Astrocyte (in vitro differentiated cells and primary cell): ENCODE data around the gene TCF7. TPM values are rescaled to one million over a fixed set of nuclear protein-coding genes. Genes with fewer than 3 reads are reported as not detected.

Source experiments
- DNase-seq: peaks from one replicate; pipeline ENCODE4 v3.0.0-alpha.2; 2010; ENCODE audit warnings: low read depth
- FAIRE-seq: peaks from 2 replicates; lab custom pipeline; 2011; peaks lifted over from hg19 to GRCh38; lab: Jason Lieb, UNC
- H2AFZ ChIP-seq: 2 replicates; pipeline ENCODE4 v1.6.0; 2012; ENCODE audit warnings: low read depth, low read length, inconsistent platforms
- H3K27ac ChIP-seq: 2 replicates; pipeline ENCODE4 v1.5.1; 2011; ENCODE audit warnings: low read depth, low read length, inconsistent platforms
- H3K27me3 ChIP-seq: 2 replicates; pipeline ENCODE4 v1.6.0; 2011; ENCODE audit warnings: low read length, inconsistent platforms; ENCODE audit not compliant: insufficient read depth
- H3K36me3 ChIP-seq: 2 replicates; pipeline ENCODE4 v1.5.1; 2011; ENCODE audit warnings: low read length, inconsistent platforms; ENCODE audit not compliant: insufficient read depth
- H3K4me1 ChIP-seq: 2 replicates; pipeline ENCODE4 v1.5.1; 2011; ENCODE audit warnings: low read length, inconsistent platforms; ENCODE audit not compliant: insufficient read depth
- H3K4me2 ChIP-seq: 2 replicates; pipeline ENCODE4 v1.6.0; 2012; ENCODE audit warnings: low read length, inconsistent platforms
- H3K4me3 ChIP-seq: 2 replicates; pipeline ENCODE4 v1.5.1; 2011; ENCODE audit warnings: low read depth, mild to moderate bottlenecking, low read length, inconsistent platforms; ENCODE audit not compliant: insufficient read depth
- H3K79me2 ChIP-seq: 2 replicates; pipeline ENCODE4 v1.6.0; 2012; ENCODE audit warnings: mild to moderate bottlenecking, low read length, inconsistent platforms; ENCODE audit not compliant: insufficient read depth
- H3K9ac ChIP-seq: 2 replicates; pipeline ENCODE4 v1.6.0; 2012; ENCODE audit warnings: mild to moderate bottlenecking, low read length, inconsistent platforms
- H3K9me3 ChIP-seq: 2 replicates; pipeline ENCODE4 v1.5.1; 2012; ENCODE audit warnings: low read depth, mild to moderate bottlenecking, low read length, inconsistent platforms; ENCODE audit not compliant: insufficient read depth
- H4K20me1 ChIP-seq: 2 replicates; pipeline ENCODE4 v1.6.0; 2012; ENCODE audit warnings: low read length, inconsistent platforms; ENCODE audit not compliant: insufficient read depth
- H3K27ac Mint-ChIP-seq: one replicate; pipeline ENCODE4 v1.8.0; 2021; ENCODE audit warnings: mild to moderate bottlenecking, mixed read lengths; ENCODE audit not compliant: unreplicated experiment
- H3K27me3 Mint-ChIP-seq: one replicate; pipeline ENCODE4 v1.8.0; 2021; ENCODE audit warnings: low read depth, mixed read lengths; ENCODE audit not compliant: unreplicated experiment
- H3K36me3 Mint-ChIP-seq: one replicate; pipeline ENCODE4 v1.8.0; 2021; ENCODE audit warnings: low read depth, mixed read lengths; ENCODE audit not compliant: unreplicated experiment
- H3K4me1 Mint-ChIP-seq: one replicate; pipeline ENCODE4 v1.8.0; 2021; ENCODE audit warnings: low read depth, mixed read lengths; ENCODE audit not compliant: unreplicated experiment
- H3K4me3 Mint-ChIP-seq: one replicate; pipeline ENCODE4 v1.8.0; 2021; ENCODE audit warnings: mild to moderate bottlenecking, moderate library complexity, mixed read lengths; ENCODE audit not compliant: unreplicated experiment
- H3K9me3 Mint-ChIP-seq: one replicate; pipeline ENCODE4 v1.8.0; 2021; ENCODE audit warnings: mild to moderate bottlenecking, mixed read lengths; ENCODE audit not compliant: unreplicated experiment
- CTCF ChIP-seq: IDR thresholded peaks from 2 replicates; pipeline ENCODE4 v1.5.1; 2011; ENCODE audit warnings: low read depth, mild to moderate bottlenecking, inconsistent platforms, low read length, moderate library complexity; ENCODE audit not compliant: insufficient read depth
- EZH2 ChIP-seq: IDR thresholded peaks from 2 replicates; pipeline ENCODE4 v1.6.1; 2012; ENCODE audit warnings: mild to moderate bottlenecking, low read length, inconsistent platforms; ENCODE audit not compliant: insufficient read depth
- total RNA-seq: library from RNA; stranded (reverse); gene quantifications from 2 replicates; pipeline ENCODE4 v1.2.1, GENCODE V29; 2021

TCF7 gene
- total RNA-seq, 1 donor from 2014 or later, result 2.6 TPM

GRCh38 chr5:134141331-134142050 lies 27.0 kb downstream of the TCF7 start:
- Histone ChIP-seq H4K20me1 (peaks cover 93% of the 10 kb centered on the region), H3K9me3 (no peaks in the 10 kb centered on the region), H3K9ac (no peak overlapping the region), H3K79me2 (peaks cover 54% of the 10 kb centered on the region), H3K4me2 (no peak overlapping the region), H3K27ac (no peak overlapping the region), H3K4me1 (peaks cover 18% of the 10 kb centered on the region), H2AFZ (no peak overlapping the region), H3K36me3 (peaks cover 24% of the 10 kb centered on the region), H3K27me3 (no peaks in the 10 kb centered on the region), H3K4me3 (no peak overlapping the region)
- FAIRE-seq (no peak), DNase-seq (no peak)
- Mint-ChIP-seq H3K4me1 (peaks cover 17% of the 10 kb centered on the region), H3K27ac (no peak overlapping the region), H3K9me3 (no peaks in the 10 kb centered on the region), H3K4me3 (no peak overlapping the region), H3K36me3 (peaks cover 3% of the 10 kb centered on the region), H3K27me3 (no peaks in the 10 kb centered on the region)
- TF ChIP-seq CTCF (no peak), EZH2 (no peak)

GRCh38 chr5:134142052-134142451 lies 27.6 kb downstream of the TCF7 start:
- TF ChIP-seq CTCF, result no peak
- no peak for TF ChIP-seq EZH2
- DNase-seq (no peak), FAIRE-seq (no peak)
- H4K20me1 ChIP-seq, result peaks cover 93% of the 10 kb centered on the region
- no peaks in the 10 kb centered on the region for H3K9me3 Mint-ChIP-seq
- no peak overlapping the region for H3K4me3 Mint-ChIP-seq
- H3K4me2 ChIP-seq, result no peak overlapping the region
- peaks cover 55% of the 10 kb centered on the region for H3K79me2 ChIP-seq
- peaks cover 5% of the 10 kb centered on the region for H3K36me3 Mint-ChIP-seq
- H3K4me1 Mint-ChIP-seq, result peaks cover 19% of the 10 kb centered on the region
- no peak overlapping the region for H3K9ac ChIP-seq
- no peaks in the 10 kb centered on the region for H3K9me3 ChIP-seq
- H3K27me3 Mint-ChIP-seq, result no peaks in the 10 kb centered on the region
- H3K27me3 ChIP-seq, result no peaks in the 10 kb centered on the region
- H3K27ac Mint-ChIP-seq, result no peak overlapping the region
- no peak overlapping the region for H3K27ac ChIP-seq
- H3K36me3 ChIP-seq, result peaks cover 24% of the 10 kb centered on the region
- peaks cover 18% of the 10 kb centered on the region for H3K4me1 ChIP-seq
- H3K4me3 ChIP-seq, result no peak overlapping the region
- H2AFZ ChIP-seq, result no peak overlapping the region

GRCh38 chr5:134142806-134143205 lies 28.3 kb downstream of the TCF7 start:
- peaks cover 54% of the 10 kb centered on the region for H3K79me2 ChIP-seq
- H3K4me3 ChIP-seq, result no peak overlapping the region
- DNase-seq (no peak), FAIRE-seq (no peak)
- TF ChIP-seq EZH2, result no peak
- TF ChIP-seq CTCF, result no peak
- H3K4me3 Mint-ChIP-seq, result no peak overlapping the region
- no peaks in the 10 kb centered on the region for H3K27me3 Mint-ChIP-seq
- H2AFZ ChIP-seq, result no peak overlapping the region
- H3K36me3 Mint-ChIP-seq, result peaks cover 8% of the 10 kb centered on the region
- H3K27me3 ChIP-seq, result no peaks in the 10 kb centered on the region
- H3K36me3 ChIP-seq, result peaks cover 24% of the 10 kb centered on the region
- peaks cover 13% of the 10 kb centered on the region for H3K4me1 Mint-ChIP-seq
- H3K27ac Mint-ChIP-seq, result no peak overlapping the region
- H3K9ac ChIP-seq, result no peak overlapping the region
- no peaks in the 10 kb centered on the region for H3K9me3 Mint-ChIP-seq
- no peak overlapping the region for H3K27ac ChIP-seq
- H3K4me1 ChIP-seq, result peaks cover 13% of the 10 kb centered on the region
- peaks cover 93% of the 10 kb centered on the region for H4K20me1 ChIP-seq
- no peaks in the 10 kb centered on the region for H3K9me3 ChIP-seq
- H3K4me2 ChIP-seq, result no peak overlapping the region
